Stimulated activated CD8-positive, alpha-beta memory T cell treated with anti-CD3 and anti-CD28 coated beads, Interleukin-12 subunit alpha, Interleukin-12 subunit beta, amount 100 ng/mL, for 4 hours (primary cell): ENCODE data around the gene BRICD5.

Experiments used
- DNase-seq: peaks from one replicate; pipeline ENCODE4 v3.0.0-alpha.2; 2020; ENCODE audit warnings: low read depth

BRICD5 gene

GRCh38 chr16:2237493-2238149 lies 27.0 kb upstream of the BRICD5 start:
- DNase-seq: no peak

GRCh38 chr16:2237102-2237482 lies 26.4 kb upstream of the BRICD5 start:
- no peak for DNase-seq

GRCh38 chr16:2236337-2237101 lies 25.9 kb upstream of the BRICD5 start, which contains the start of gene DNASE1L2:
Gene DNASE1L2 (plus strand): TSS chr16:2236444. CDS start chr16:2236817, 373 bp downstream.
- no peak for DNase-seq

- no peak for DNase-seq
These were observed 25.2 kb upstream of the BRICD5 start for GRCh38 chr16:2235695-2236336.

- no peak for DNase-seq
These were observed 24.6 kb upstream of the BRICD5 start for GRCh38 chr16:2235234-2235651.

- DNase-seq: no peak
These were observed 24.1 kb upstream of the BRICD5 start for GRCh38 chr16:2234813-2235170.

GRCh38 chr16:2233872-2234812 lies 23.5 kb upstream of the BRICD5 start:
- DNase-seq: no peak

GRCh38 chr16:2233046-2233775 lies 22.5 kb upstream of the BRICD5 start:
- no peak for DNase-seq

GRCh38 chr16:2232094-2232990 lies 21.7 kb upstream of the BRICD5 start:
- no peak for DNase-seq

- DNase-seq: no peak
These were observed 20.6 kb upstream of the BRICD5 start for GRCh38 chr16:2231016-2231931.

GRCh38 chr16:2230376-2230775 lies 19.7 kb upstream of the BRICD5 start:
- DNase-seq: no peak

- no peak for DNase-seq
These were observed 19.1 kb upstream of the BRICD5 start for GRCh38 chr16:2229632-2230250.

GRCh38 chr16:2229091-2229490 lies 18.4 kb upstream of the BRICD5 start:
- DNase-seq: no peak

GRCh38 chr16:2228161-2228824 lies 17.6 kb upstream of the BRICD5 start:
- DNase-seq: no peak

- DNase-seq: no peak
These were observed 16.3 kb upstream of the BRICD5 start for GRCh38 chr16:2226918-2227317.

GRCh38 chr16:2226245-2226793 lies 15.7 kb upstream of the BRICD5 start:
- DNase-seq: no peak

- no peak for DNase-seq
These were observed 13.4 kb upstream of the BRICD5 start for GRCh38 chr16:2223942-2224486.
